Activated CD4-positive, alpha-beta T cell treated with anti-CD3 and anti-CD28 coated beads, Interleukin-2, Interleukin-4, amounts not matched to agents 100 ng/mL and 50 ng/mL, durations not matched to agents 16 hours and 8 hours (primary cell): Measurements from ENCODE around the gene ALS2CL.

ENCODE experiments used
- DNase-seq: peaks from one replicate; pipeline ENCODE4 v3.0.0-alpha.2; 2020; ENCODE audit warnings: low spot score

ALS2CL gene

GRCh38 chr3:46676601-46677410 is 16.7 kb downstream of the ALS2CL start:
- no peak for DNase-seq

DNA sequence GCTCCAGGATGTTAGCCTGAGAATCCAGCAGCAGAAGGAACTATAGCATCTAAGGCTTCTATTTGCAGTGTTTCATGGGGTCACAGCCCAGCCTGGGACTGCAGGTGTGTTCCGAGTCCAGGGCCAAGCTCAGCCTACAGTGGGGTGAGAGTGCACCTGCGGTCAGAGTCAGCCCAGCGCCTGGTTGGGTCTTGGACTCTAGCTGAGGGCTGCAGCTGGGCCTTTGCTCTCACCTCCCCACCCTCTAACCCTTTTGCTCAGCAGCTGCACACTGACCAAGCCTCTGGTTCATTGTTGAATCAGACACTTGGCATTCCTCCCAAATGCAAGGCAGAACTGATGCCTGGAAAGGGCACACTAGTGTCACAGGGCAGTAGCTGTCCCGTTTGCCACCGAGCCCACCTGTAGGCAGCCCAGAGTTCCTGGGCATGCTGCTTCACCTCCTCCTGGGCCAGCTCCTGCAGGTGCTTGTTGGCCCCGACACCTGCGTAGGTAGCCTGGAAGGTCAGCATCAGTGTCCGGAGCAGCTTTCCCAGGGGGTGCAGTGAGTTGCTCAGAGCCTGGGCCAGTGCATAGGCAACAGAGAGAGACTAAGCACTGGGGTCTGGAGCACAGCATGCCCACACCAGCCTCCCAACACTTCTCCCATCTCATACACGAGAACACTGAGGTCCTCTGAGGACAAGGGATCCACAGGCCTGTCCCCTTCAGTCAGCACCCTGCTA is 17.5 kb downstream of the ALS2CL start:
- no peak for DNase-seq

DNA sequence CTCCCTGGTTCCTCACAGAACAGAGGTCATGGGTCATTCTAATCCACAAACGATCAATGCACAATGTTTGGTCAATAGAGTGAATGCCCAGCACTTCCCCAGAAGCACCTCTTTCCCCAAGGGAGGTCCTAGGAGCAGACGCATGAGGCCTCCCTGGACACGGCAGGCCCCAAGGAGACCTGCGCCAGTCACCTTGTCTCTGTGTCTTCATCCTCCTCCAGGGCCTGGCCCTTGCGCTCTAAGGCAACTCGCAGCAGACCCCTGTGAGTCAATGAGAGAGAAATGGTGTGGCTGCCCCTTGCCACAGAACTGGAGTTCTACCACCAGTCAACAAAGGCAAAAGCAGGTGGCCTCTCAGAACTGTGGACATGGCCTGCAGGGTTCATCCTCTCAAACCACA is 18.1 kb downstream of the ALS2CL start:
- DNase-seq: no peak

DNA sequence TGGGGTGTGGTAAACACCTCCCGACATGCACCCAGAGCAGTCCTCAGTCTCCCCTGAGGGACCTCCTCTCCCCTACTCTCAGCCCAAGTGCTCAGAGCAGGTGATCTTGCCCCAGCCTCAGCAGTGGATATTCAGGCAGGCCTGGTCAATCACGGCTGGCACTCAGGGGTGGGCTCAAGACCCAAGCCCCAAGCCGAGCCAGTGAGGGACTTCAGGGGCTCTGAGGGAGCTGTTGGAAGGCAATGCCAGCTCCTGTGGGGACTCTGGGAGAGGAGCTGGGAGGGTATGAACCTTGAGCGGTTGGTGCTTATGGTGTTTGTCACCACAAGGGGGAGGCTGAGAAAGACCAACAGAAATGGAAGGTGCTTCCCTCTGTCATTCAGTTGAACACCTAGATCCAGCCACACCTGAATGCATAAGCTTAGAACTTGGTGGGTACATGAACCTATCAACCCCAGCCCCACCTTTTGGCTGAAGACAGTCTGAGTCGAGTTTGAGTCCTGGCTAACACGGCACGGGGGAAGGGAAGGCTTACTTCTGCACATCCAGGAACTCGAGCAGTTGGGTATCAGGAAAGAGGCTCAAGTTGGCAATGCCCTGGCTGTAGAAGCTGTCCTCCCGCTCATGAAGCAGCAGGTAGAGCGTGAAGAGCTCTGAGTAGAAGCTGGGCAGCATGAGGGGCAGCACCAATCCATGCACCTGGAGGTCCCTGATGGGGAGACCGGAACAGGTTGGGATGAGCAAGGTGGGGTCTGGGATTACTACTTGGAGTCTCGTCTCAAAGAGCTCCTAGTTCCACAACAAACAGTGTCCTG is 19.2 kb downstream of the ALS2CL start:
- no peak for DNase-seq

- DNase-seq: no peak
Observed at GRCh38 chr3:46673151-46674030, 20.1 kb downstream of the ALS2CL start.

DNA sequence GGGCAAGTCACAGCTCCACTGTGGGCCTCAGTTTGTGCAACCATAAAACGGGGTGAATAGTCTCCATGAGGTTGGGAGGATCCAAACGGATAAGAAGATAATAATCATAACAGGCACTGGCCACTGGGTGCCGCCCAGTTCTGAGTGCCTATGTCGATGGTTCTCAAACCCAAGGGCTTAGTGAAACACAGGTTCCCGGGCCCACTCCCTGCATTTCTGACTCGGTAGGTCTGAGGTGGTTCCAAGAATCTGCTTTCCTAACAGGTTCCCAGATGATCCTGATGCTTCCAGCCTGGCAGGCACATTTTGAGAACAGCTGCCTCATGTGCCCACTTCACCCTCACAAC is 21.2 kb downstream of the ALS2CL start:
- no peak for DNase-seq

DNA sequence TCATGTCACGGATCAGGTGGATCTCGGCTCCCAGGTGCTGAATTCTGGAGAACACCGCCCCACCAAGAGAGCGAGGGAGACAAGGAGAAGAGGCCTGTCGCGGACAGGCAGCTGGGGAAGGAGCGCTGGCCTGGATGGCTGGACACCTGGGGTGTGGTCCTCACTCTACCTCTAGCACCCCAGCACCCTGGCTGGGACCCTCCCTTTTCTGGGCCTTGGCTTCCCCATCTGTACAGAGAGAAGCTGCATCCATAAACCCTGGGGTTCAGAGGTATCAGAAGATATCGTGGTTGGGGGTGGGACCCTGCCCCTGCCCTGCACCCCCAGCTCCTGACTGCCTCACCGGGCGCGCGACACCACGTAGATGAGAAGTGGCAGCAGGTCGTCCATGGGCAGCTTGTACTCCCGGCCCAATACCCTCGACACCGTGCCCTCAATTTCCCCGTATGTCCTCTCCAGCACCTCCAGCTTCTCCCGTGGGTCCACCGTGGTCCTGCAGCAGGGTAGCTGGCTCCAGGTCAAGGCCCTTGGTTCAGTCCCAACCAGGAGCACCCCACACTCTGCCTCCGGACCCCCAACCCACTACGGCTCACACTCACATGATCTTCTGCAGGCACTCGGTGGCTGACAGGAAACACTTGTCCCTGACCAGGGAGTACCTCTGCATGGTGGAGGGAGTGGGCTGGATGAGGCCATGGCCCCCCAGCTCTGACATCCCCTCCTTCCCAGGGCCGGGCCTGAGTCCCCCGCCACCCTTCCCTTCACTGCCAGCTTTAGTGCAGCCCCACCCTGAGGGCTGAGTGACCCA is 21.7 kb downstream of the ALS2CL start:
- no peak for DNase-seq

DNA sequence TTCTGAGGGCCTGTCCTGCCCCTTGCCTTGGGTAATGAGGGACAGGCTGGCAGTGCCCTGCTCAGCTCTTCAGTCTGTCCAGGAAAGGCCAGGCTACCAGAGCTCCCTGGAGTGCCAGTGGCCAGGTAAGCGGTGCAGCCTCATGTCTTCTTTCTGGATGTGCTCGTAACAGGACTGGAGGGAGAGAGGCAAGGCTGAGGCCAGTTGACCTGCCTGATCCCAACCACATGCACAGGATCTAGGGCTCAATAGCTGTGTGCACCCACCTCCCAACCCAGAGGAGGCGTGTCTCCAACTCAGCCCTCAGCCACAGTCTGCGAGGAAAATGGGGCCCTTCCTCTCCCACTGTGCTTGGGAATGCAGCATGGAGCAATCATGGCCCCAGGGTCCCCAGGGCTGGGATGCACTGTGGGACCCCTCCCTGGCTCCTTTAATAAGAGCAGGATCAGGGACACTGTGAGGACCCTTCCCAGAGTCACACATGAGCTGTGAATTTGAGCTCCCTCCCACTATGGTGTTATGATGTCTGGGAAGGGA is 22.5 kb downstream of the ALS2CL start:
- DNase-seq: no peak

DNA sequence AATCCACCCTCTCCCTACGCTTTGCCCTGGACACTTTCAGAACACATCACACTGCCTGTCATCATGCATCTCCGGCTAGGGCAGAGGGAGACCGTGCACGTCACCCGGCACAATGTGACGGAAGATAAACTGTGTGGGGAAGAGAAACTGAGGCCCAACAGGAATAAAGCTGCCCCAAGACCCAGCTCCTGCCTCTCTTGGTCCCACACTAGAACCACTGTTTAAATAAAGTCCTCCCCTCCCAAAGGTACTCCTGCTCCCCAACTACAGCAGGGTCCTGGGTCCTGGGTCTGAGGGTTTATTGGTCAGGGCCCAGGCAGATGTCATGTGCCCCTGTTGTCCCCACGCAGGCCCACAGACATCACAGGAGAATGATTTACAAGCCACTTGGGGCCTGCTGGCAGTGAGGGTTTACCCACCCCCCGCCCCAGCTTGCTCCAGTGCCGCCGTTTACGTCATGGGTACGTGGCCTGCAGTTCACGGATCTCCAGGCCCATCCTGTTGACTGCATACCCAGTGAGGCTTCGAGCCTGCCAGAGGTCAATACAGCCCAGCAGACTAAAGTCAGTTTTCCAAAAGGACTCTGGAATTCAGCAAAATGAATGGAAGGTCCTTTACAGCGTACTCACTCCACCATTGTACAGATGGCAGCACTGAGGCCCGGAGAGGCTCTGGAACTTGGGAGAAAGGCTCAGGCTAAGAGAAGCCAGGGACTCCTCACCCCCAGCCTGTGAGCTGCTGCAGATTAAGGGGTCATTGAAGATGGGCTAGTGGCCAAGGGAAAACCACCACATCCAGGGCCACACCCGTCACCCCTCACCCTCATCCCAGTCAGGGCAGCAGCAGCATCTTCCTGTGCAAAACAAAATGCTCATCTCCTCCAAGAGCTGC is 23.2 kb downstream of the ALS2CL start:
- no peak for DNase-seq

GRCh38 chr3:46669191-46669999 is 24.1 kb downstream of the ALS2CL start:
- no peak for DNase-seq

DNA sequence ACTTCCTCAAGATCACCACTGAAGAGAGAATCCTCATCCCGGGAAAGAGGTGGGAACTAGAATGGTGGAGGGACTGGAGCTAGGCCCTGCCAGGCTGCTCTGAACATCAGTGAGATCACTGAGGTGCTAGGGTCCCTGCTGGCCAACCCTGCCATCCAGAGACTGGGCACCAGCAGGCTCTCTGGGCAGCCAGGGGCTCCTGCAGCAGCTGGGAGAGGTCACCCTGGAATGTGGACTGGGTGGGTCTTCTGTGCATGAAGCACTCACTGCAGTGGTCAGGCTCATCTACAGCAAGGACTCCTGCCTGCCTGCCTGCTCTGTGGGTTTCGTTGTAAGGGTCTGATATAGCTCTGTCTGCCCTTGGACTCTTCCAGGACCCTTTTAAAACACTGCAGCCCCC is 24.9 kb downstream of the ALS2CL start:
- no peak for DNase-seq

- no peak for DNase-seq
Observed at GRCh38 chr3:46668116-46668515, 25.4 kb downstream of the ALS2CL start.

GRCh38 chr3:46667657-46668056 is 25.8 kb downstream of the ALS2CL start:
- DNase-seq: no peak

- no peak for DNase-seq
Observed at GRCh38 chr3:46667061-46667621, 26.3 kb downstream of the ALS2CL start.

GRCh38 chr3:46666453-46666845 is 27.0 kb downstream of the ALS2CL start:
- DNase-seq: no peak

- DNase-seq: no peak
Observed at GRCh38 chr3:46665763-46666452, 27.6 kb downstream of the ALS2CL start.

GRCh38 chr3:46664971-46665762 is 28.3 kb downstream of the ALS2CL start:
- DNase-seq: no peak
